ENCODE measurements around the gene ATP6V1C2. TPM values are rescaled to one million over a fixed set of nuclear protein-coding genes. Genes with fewer than 3 reads are reported as not detected.

The ATP6V1C2 gene
- polyA plus RNA-seq, 3 donors = 0.03 TPM; not detected in 2

- 71% methylated on average over 4 of the region's 4 CpGs for WGBS (ENCODE audit: insufficient coverage)
These were observed 21.2 kb upstream of the ATP6V1C2 start for GRCh38 chr2:10700078-10700803.

GRCh38 chr2:10704034-10704594 lies 17.3 kb upstream of the ATP6V1C2 start:
- no peak overlapping the region for H3K27ac Mint-ChIP-seq
- H3K9me3 Mint-ChIP-seq = peaks cover 0 to 5% (median 0%) of the 10 kb centered on the region in 7 donors
- H3K27me3 Mint-ChIP-seq (ENCODE audit: low read depth in 3 of 3) = peaks cover 16 to 25% (median 18%) of the 10 kb centered on the region in 3 donors
- Histone ChIP-seq H4K20me1 (ENCODE audit: insufficient read depth, low read length) (no peaks in the 10 kb centered on the region), H3K4me2 (replicated peaks; ENCODE audit: extremely low read depth, low read length, poor library complexity, severe bottlenecking) (no peak overlapping the region), H3K9ac (ENCODE audit: insufficient read depth, low read length, poor library complexity, severe bottlenecking) (no peak overlapping the region), H3K4me1 (ENCODE audit: control insufficient read depth in 1 of 2, insufficient read depth in 2 of 2, low read length in 2 of 2) (no peaks in the 10 kb centered on the region), H3K9me3 (replicated peaks in 1 of 2; ENCODE audit: control insufficient read depth in 1 of 2, insufficient read depth in 1 of 2, low read length in 2 of 2) (no peaks in the 10 kb centered on the region), H3K79me2 (ENCODE audit: insufficient read depth, low read length) (no peaks in the 10 kb centered on the region), H3K36me3 (replicated peaks in 1 of 2; ENCODE audit: control insufficient read depth in 1 of 2, insufficient read depth in 2 of 2, low read length in 2 of 2) (no peaks in the 10 kb centered on the region), H2AFZ (ENCODE audit: insufficient read depth, low read depth, low read length, poor library complexity, severe bottlenecking) (no peak overlapping the region), H3K4me3 (replicated peaks in 1 of 3; ENCODE audit: low read depth in 2 of 3, low read length in 3 of 3) (no peak overlapping the region), H3K27me3 (ENCODE audit: control insufficient read depth in 2 of 2, insufficient read depth in 2 of 2, low read length in 2 of 2) (no peaks in the 10 kb centered on the region), H3K27ac (ENCODE audit: low read depth in 1 of 2, low read length in 2 of 2) (no peak overlapping the region)
- H3K4me1 Mint-ChIP-seq = no peaks in the 10 kb centered on the region
- intact Hi-C loops (cut with micrococcal nuclease) = no loop called here
- no peaks in the 10 kb centered on the region for H3K36me3 Mint-ChIP-seq
- no peak overlapping the region for H3K4me3 Mint-ChIP-seq
- no peak for TF ChIP-seq CTCF (IDR thresholded peaks at IDR 0.05)
- WGBS (ENCODE audit: insufficient coverage) = 95% methylated on average over 3 of the region's 9 CpGs
- no peak for DNase-seq

More at GRCh38 chr2:10700078-10700803, 21.2 kb upstream of the ATP6V1C2 start:
- no peak overlapping the region for H3K4me2 ChIP-seq (replicated peaks; ENCODE audit: extremely low read depth, low read length, poor library complexity, severe bottlenecking)
- no peak overlapping the region for H3K9ac ChIP-seq (ENCODE audit: insufficient read depth, low read length, poor library complexity, severe bottlenecking)
- H3K9me3 ChIP-seq (replicated peaks in 1 of 2; ENCODE audit: control insufficient read depth in 1 of 2, insufficient read depth in 1 of 2, low read length in 2 of 2) = no peaks in the 10 kb centered on the region
- no peaks in the 10 kb centered on the region for H3K79me2 ChIP-seq (ENCODE audit: insufficient read depth, low read length)
- H3K27ac ChIP-seq (ENCODE audit: low read depth in 1 of 2, low read length in 2 of 2) = no peak overlapping the region
- no peak for TF ChIP-seq CTCF (IDR thresholded peaks at IDR 0.05)
- Mint-ChIP-seq H3K4me1 (no peaks in the 10 kb centered on the region), H3K9me3 (peaks cover 0 to 3% (median 0%) of the 10 kb centered on the region in 7 donors), H3K36me3 (no peaks in the 10 kb centered on the region), H3K27me3 (ENCODE audit: low read depth in 3 of 3) (peaks cover 6 to 11% (median 7%) of the 10 kb centered on the region in 3 donors), H3K27ac (peak overlapping the region in 1 of 7 donors; percentile 68), H3K4me3 (no peak overlapping the region)
- H2AFZ ChIP-seq (ENCODE audit: insufficient read depth, low read depth, low read length, poor library complexity, severe bottlenecking) = no peak overlapping the region
- H3K27me3 ChIP-seq (ENCODE audit: control insufficient read depth in 2 of 2, insufficient read depth in 2 of 2, low read length in 2 of 2) = no peaks in the 10 kb centered on the region
- H3K4me3 ChIP-seq (replicated peaks in 1 of 3; ENCODE audit: low read depth in 2 of 3, low read length in 3 of 3) = no peak overlapping the region
- intact Hi-C loops (cut with micrococcal nuclease) = no loop called here
- DNase-seq = no peak
- H4K20me1 ChIP-seq (ENCODE audit: insufficient read depth, low read length) = no peaks in the 10 kb centered on the region
- no peaks in the 10 kb centered on the region for H3K4me1 ChIP-seq (ENCODE audit: control insufficient read depth in 1 of 2, insufficient read depth in 2 of 2, low read length in 2 of 2)
- no peaks in the 10 kb centered on the region for H3K36me3 ChIP-seq (replicated peaks in 1 of 2; ENCODE audit: control insufficient read depth in 1 of 2, insufficient read depth in 2 of 2, low read length in 2 of 2)

Measured in CD14-positive monocyte (primary cell).